K562 (cell line): ENCODE measurements around the gene VGLL4. TPM values are rescaled to one million over a fixed set of nuclear protein-coding genes. Genes with fewer than 3 reads are reported as not detected.

Experiments
- ATAC-seq: fragments of 200-7000 bp; cut with Tn5 transposase; 3 replicates; pipeline ENCODE4 v1.9.1; 2020; ENCODE audit warnings: moderate library complexity
- BruUV-seq: library from RNA; stranded (reverse); fragments of 400-500 nt; replicated peaks from 2 replicates; lab custom pipeline; 2021; lab: Mats Ljungman, UMichigan
- CTCF ChIA-PET: fragments of 300-600 bp; formaldehyde crosslinking; extraction: SDS; loops from one replicate; lab custom pipeline; 2021; ENCODE audit warnings: low intra/inter-chr PET ratio; lab: Yijun Ruan, JAX
- POLR2A ChIA-PET: fragments of 300-600, 350-650 bp; sonication (Branson Sonifier 250); formaldehyde crosslinking; extraction: SDS; loops from one replicate; lab custom pipeline; 2021; ENCODE audit warnings: antibody characterized with exemption, inconsistent platforms; lab: Yijun Ruan, JAX
- DNase-seq, 4 experiments: peaks; one replicate each; pipeline versions ENCODE4 v3.0.0 to v3.0.0-alpha.2; 2011 to 2018; ENCODE audit warnings: low spot score in 3 of 4, mixed read lengths in 3 of 4; ENCODE audit errors: extremely low read depth in 1 of 4
- FAIRE-seq: peaks from 2 replicates; lab custom pipeline; 2011; peaks lifted over from hg19 to GRCh38; lab: Jason Lieb, UNC
- H2AFZ ChIP-seq: 2 replicates; pipeline ENCODE4 v1.6.0; 2011; ENCODE audit warnings: low read depth, low read length, control low read depth, inconsistent platforms
- H3K27ac ChIP-seq: fragments of 200-600 bp; 3 replicates; pipeline ENCODE4 v1.8.0; 2011; ENCODE audit warnings: low read depth, mild to moderate bottlenecking, control low read depth, inconsistent platforms, low read length, moderate library complexity, mixed read lengths; ENCODE audit errors: extremely low read depth
- H3K27me3 ChIP-seq, 2 experiments: fragments of 300-600 bp in 1 of 2; 2 replicates in 1 of 2; 3 replicates in 1 of 2; pipeline versions ENCODE4 v1.6.0 to v1.8.0; 2011; ENCODE audit warnings: inconsistent platforms in 2 of 2, low read length in 2 of 2, mild to moderate bottlenecking in 1 of 2, mixed read lengths in 1 of 2, moderate library complexity in 1 of 2; ENCODE audit not compliant: control insufficient read depth in 2 of 2, insufficient read depth in 2 of 2
- H3K36me3 ChIP-seq: fragments of 300-600 bp; 3 replicates; pipeline ENCODE4 v1.8.0; 2011; ENCODE audit warnings: mild to moderate bottlenecking, low read length, inconsistent platforms; ENCODE audit not compliant: control insufficient read depth, insufficient read depth
- H3K4me1 ChIP-seq, 2 experiments: fragments of 200-600 bp in 1 of 2; replicated peaks in 1 of 2; 2 replicates in 1 of 2; 3 replicates in 1 of 2; pipeline versions ENCODE4 v1.5.1 to v1.8.0; 2011; ENCODE audit warnings: inconsistent platforms in 2 of 2, low read length in 2 of 2, mild to moderate bottlenecking in 1 of 2, mixed read lengths in 1 of 2, moderate library complexity in 1 of 2; ENCODE audit not compliant: control insufficient read depth in 2 of 2, insufficient read depth in 2 of 2
- H3K4me2 ChIP-seq: 2 replicates; pipeline ENCODE4 v1.6.1; 2011; ENCODE audit warnings: low read length, control low read depth, inconsistent platforms, mixed read lengths; ENCODE audit not compliant: insufficient read depth
- H3K4me3 ChIP-seq: fragments of 200-600 bp; sonication (generic), shearing (Covaris generic); 2 replicates; pipeline ENCODE4 v1.5.1; 2016; ENCODE audit warnings: control low read depth, inconsistent platforms
- H3K79me2 ChIP-seq: fragments of 200-600 bp; 3 replicates; pipeline ENCODE4 v1.8.0; 2011; ENCODE audit warnings: low read length, inconsistent platforms; ENCODE audit not compliant: control insufficient read depth, insufficient read depth
- H3K9ac ChIP-seq, 2 experiments: 2 replicates each; pipeline versions ENCODE4 v1.6.0 to v1.6.1; 2011; ENCODE audit warnings: low read depth in 2 of 2, low read length in 2 of 2, control low read depth in 1 of 2, inconsistent platforms in 1 of 2, mild to moderate bottlenecking in 1 of 2, mixed read lengths in 1 of 2; ENCODE audit not compliant: insufficient read depth in 1 of 2
- H3K9me1 ChIP-seq: one replicate; pipeline ENCODE4 v1.6.0; 2011; ENCODE audit warnings: inconsistent platforms, mild to moderate bottlenecking, low read length, moderate library complexity; ENCODE audit not compliant: control insufficient read depth, insufficient read depth
- H3K9me3 ChIP-seq: replicated peaks from 2 replicates; pipeline ENCODE4 v1.5.1; 2011; ENCODE audit warnings: low read depth, low read length, inconsistent platforms; ENCODE audit not compliant: control insufficient read depth, insufficient read depth
- H4K20me1 ChIP-seq: replicated peaks from 2 replicates; pipeline ENCODE4 v1.6.1; 2011; ENCODE audit warnings: low read length, inconsistent platforms, mixed read lengths; ENCODE audit not compliant: control insufficient read depth, insufficient read depth
- ETV1 ChIP-seq: fragments of 450-650 bp; conservative IDR thresholded peaks from 2 replicates; pipeline ENCODE4 v1.6.1; 2016; ENCODE audit warnings: missing genetic modification characterization, control low read depth, low read depth, missing compliant biosample characterization
- EZH2 ChIP-seq: IDR thresholded peaks from 2 replicates; pipeline ENCODE4 v1.6.1; 2012; ENCODE audit warnings: low read depth, mild to moderate bottlenecking, inconsistent platforms, low read length, borderline replicate concordance
- GABPA ChIP-seq: fragments of 200-800 bp; sonication (Bioruptor generic); conservative IDR thresholded peaks from 2 replicates; pipeline ENCODE4 v1.6.1; 2016; ENCODE audit warnings: low read depth, missing genetic modification characterization, missing compliant biosample characterization
- MAFK ChIP-seq: IDR thresholded peaks from 2 replicates; pipeline ENCODE4 v1.6.1; 2011; ENCODE audit warnings: low read length, improper control_type of control experiment
- MCM2 ChIP-seq: fragments of 450-650 bp; IDR thresholded peaks from 2 replicates; pipeline ENCODE4 v1.6.1; 2017; ENCODE audit warnings: low read depth, mild to moderate bottlenecking
- NFIC ChIP-seq: fragments of 450-650 bp; IDR thresholded peaks from 2 replicates; pipeline ENCODE4 v1.6.1; 2017; ENCODE audit warnings: mild to moderate bottlenecking, inconsistent platforms
- NR4A1 ChIP-seq, 2 experiments: fragments of 250-450 bp in 1 of 2; fragments of 450-650 bp in 1 of 2; sonication (Bioruptor Pico) in 1 of 2; IDR thresholded peaks; 2 replicates each; pipeline versions ENCODE4 v1.4.0 to v1.6.1; 2016 to 2020; ENCODE audit warnings: mild to moderate bottlenecking in 2 of 2, missing compliant biosample characterization in 1 of 2, missing genetic modification characterization in 1 of 2, moderate library complexity in 1 of 2
- PURB ChIP-seq: sonication (generic); formaldehyde crosslinking; IDR thresholded peaks from 2 replicates; pipeline ENCODE4 v1.9.0; 2021; ENCODE audit warnings: low read depth, mild to moderate bottlenecking, missing genetic modification reagents
- RBM34 ChIP-seq: fragments of 200-400 bp; formaldehyde crosslinking; IDR thresholded peaks from 2 replicates; pipeline ENCODE4 v1.6.1; 2018; ENCODE audit warnings: low read length, borderline replicate concordance; ENCODE audit not compliant: insufficient read depth
- RHOXF2B ChIP-seq: fragments of 250-450 bp; sonication (Bioruptor Pico); conservative IDR thresholded peaks from 2 replicates; pipeline ENCODE4 v1.5.1; 2021
- RNF2 ChIP-seq: sonication (generic); IDR thresholded peaks from 2 replicates; pipeline ENCODE4 v1.6.1; 2016
- SAP30 ChIP-seq: fragments of 200-600 bp; sonication (generic); IDR thresholded peaks from 2 replicates; pipeline ENCODE4 v1.6.1; 2012; ENCODE audit warnings: borderline replicate concordance, low read depth, mild to moderate bottlenecking, moderate library complexity, low read length, control low read depth, inconsistent platforms; ENCODE audit not compliant: insufficient read depth, poor library complexity, severe bottlenecking
- SMARCE1 ChIP-seq: fragments of 450-650 bp; IDR thresholded peaks from 2 replicates; pipeline ENCODE4 v1.7.1; 2016; ENCODE audit warnings: mild to moderate bottlenecking
- TEAD4 ChIP-seq, 2 experiments: sonication (generic) in 1 of 2; formaldehyde crosslinking in 1 of 2; IDR thresholded peaks; 2 replicates each; pipeline versions ENCODE4 v1.6.1 to v1.8.0; 2012 to 2022; ENCODE audit warnings: borderline replicate concordance in 1 of 2, inconsistent platforms in 1 of 2, low read length in 1 of 2, mild to moderate bottlenecking in 1 of 2, missing genetic modification reagents in 1 of 2
- ZBTB5 ChIP-seq: fragments of 450-650 bp; IDR thresholded peaks from 2 replicates; pipeline ENCODE4 v1.6.1; 2017; ENCODE audit warnings: antibody characterized with exemption
- ZKSCAN1 ChIP-seq: fragments of 150-350 bp; IDR thresholded peaks from 2 replicates; pipeline ENCODE4 v1.6.1; 2016; ENCODE audit warnings: low read depth, low read length
- ZNF584 ChIP-seq: fragments of 200-800 bp; sonication (Bioruptor generic); IDR thresholded peaks from 2 replicates; pipeline ENCODE4 v1.6.1; 2016; ENCODE audit warnings: low read depth, mild to moderate bottlenecking, missing genetic modification characterization, missing compliant biosample characterization
- ZNF639 ChIP-seq, 2 experiments: fragments of 200-800 bp in 1 of 2; sonication (Bioruptor generic) in 1 of 2; sonication (generic) in 1 of 2; formaldehyde crosslinking in 1 of 2; IDR thresholded peaks in 1 of 2; conservative IDR thresholded peaks in 1 of 2; 2 replicates each; pipeline versions ENCODE4 v1.5.0 to v1.6.1; 2016 to 2020; ENCODE audit warnings: missing compliant biosample characterization in 1 of 2, missing genetic modification characterization in 1 of 2, missing genetic modification reagents in 1 of 2
- ZSCAN32 ChIP-seq: fragments of 450-650 bp; formaldehyde crosslinking; IDR thresholded peaks from 2 replicates; pipeline ENCODE4 v1.4.0; 2020; ENCODE audit warnings: mild to moderate bottlenecking, moderate library complexity
- WGBS: fragments of 100-300 bp; shearing (Covaris generic); methylation state at CpG from one replicate; pipeline ENCODE4 v1.1.6; 2016; ENCODE audit warnings: low coverage, mixed read lengths; ENCODE audit not compliant: insufficient coverage; ENCODE audit errors: missing lambda C conversion rate; 5-methylcytosine and 5-hydroxymethylcytosine counted together
- in situ Hi-C: fragments of 300-500 bp; cut with MboI; formaldehyde crosslinking; loops from 4 replicates; pipeline ENCODE4 v1.15.0; 2018; ENCODE audit warnings: inconsistent platforms, mixed read lengths
- intact Hi-C: fragments of 100-400 bp; cut with micrococcal nuclease; formaldehyde crosslinking; loops from 2 replicates; pipeline ENCODE4 v1.14.2; 2022
- polyA plus RNA-seq, 8 experiments: library from polyadenylated mRNA; depleted of rRNA in 4 of 8; stranded (reverse) in 5 of 8; unstranded in 3 of 8; fragments of >200 nt; fragmentation: Nextera tagmentation in 2 of 8; fragmentation: Illumina TruSeq in 1 of 8; extraction: Ambion mirVana in 2 of 8; extraction: Trizol in 1 of 8; gene quantifications; 2 replicates each; pipeline versions ENCODE4 v1.2.1 to v1.2.3, GENCODE V29; 2011 to 2014; ENCODE audit warnings: inconsistent platforms in 1 of 8, missing spikeins in 1 of 8
- total RNA-seq, 7 experiments: library from RNA; depleted of rRNA in 6 of 7; stranded (reverse); fragments of >200 nt in 6 of 7; fragmentation: Illumina TruSeq in 2 of 7; extraction: Trizol in 2 of 7; gene quantifications; 2 replicates each; pipeline versions ENCODE4 v1.2.1 to v1.2.3, GENCODE V29; 2011 to 2021; ENCODE audit warnings: low replicate concordance in 1 of 7

Gene VGLL4
- total and polyA plus RNA-seq, 9 of the 15 experiments (the other 6 are each of a cell fraction or from before 2014, with no cell fraction given), result 0.27 to 10.9 (median 8.6) TPM

DNA sequence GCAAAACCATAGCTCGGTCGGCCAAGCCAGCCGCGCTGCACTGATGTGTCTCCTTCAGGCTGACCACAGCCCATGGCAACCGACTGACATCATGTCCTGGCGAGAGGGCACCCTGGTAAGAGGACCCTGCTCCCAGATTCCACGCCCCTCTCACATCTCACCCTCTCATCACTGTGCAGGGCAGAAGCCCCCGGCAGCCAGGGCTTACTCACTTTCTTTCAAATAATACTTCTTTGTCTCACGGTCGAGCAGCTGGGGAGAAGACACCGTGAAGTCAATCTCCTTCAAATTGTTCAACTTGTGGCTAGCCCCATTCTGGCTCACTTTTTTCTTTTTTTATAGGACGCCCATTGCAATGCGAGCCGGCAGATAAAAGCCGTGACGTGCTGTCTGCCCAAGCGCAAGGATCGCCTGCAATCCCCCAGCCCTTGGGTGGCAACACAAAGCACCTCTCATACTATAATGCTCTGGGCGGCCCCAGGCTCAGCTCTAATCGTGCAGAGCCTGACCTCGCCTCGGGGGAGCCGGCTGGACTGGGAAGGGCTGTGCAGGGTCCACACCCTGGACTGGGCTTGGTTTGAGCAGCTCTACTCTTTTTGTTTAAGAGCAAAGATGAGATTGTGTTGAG, 33.6 kb downstream of the VGLL4 start:
- BruUV-seq, result no TSS peak
- no peaks in the 10 kb centered on the region for H3K9me3 ChIP-seq
- H4K20me1 ChIP-seq, result peaks cover 23% of the 10 kb centered on the region; the same call in 1 of the 2 replicates
- H3K9me1 ChIP-seq, result no peaks in the 10 kb centered on the region
- WGBS, result 42% methylated on average over 23 of the region's 23 CpGs
- TF ChIP-seq GABPA (tag) (no peak), EZH2 (no peak), PURB (CRISPR knock-in tag) (no peak), RHOXF2B (CRISPR knock-in tag) (no peak), RBM34 (no peak), ZBTB5 (no peak), ETV1 (tag) (no peak), ZKSCAN1 (no peak), ZSCAN32 (CRISPR knock-in tag) (no peak), TEAD4 (IDR thresholded peaks at IDR 0.05; ENCODE audit: low read length) (no peak), TEAD4 (CRISPR knock-in tag; IDR thresholded peaks at IDR 0.05; ENCODE audit: borderline replicate concordance) (no peak), MAFK (no peak), ZNF639 (CRISPR knock-in tag; conservative IDR thresholded peaks at IDR 0.05 in 1 of 2, IDR thresholded peaks at IDR 0.05 in 1 of 2) (no peak), SMARCE1 (no peak), ZNF584 (CRISPR knock-in tag) (no peak), SAP30 (no peak), NFIC (no peak), NR4A1 (CRISPR knock-in tag; IDR thresholded peaks at IDR 0.05) (no peak), NR4A1 (tag; IDR thresholded peaks at IDR 0.05) (no peak), RNF2 (no peak), MCM2 (no peak)
- H3K27ac ChIP-seq, result no peak overlapping the region
- H3K9ac ChIP-seq, result no peak overlapping the region
- in situ Hi-C loops (no loop called here), intact Hi-C loops (no loop called here)
- no peak overlapping the region for H3K4me2 ChIP-seq
- no peaks in the 10 kb centered on the region for H3K36me3 ChIP-seq
- ATAC-seq (peak; percentile 49; the same call in 1 of the 3 replicates), FAIRE-seq (no peak), DNase-seq (no peak)
- H2AFZ ChIP-seq, result no peak overlapping the region
- ChIA-PET POLR2A (interaction anchor here (1.3 kb wide), 1 partner anchor 15 kb away, joined by 3 read pairs; no protein-coding TSS in a partner anchor), CTCF (no interaction called here)
- peaks cover 4% of the 10 kb centered on the region; the same call in 1 of the 3 replicates for H3K79me2 ChIP-seq
- peaks cover 0 to 32% of the 10 kb centered on the region in 2 experiments; a peak in 2 of 5 replicates for H3K27me3 ChIP-seq
- peaks cover 0 to 6% of the 10 kb centered on the region in 2 experiments; a peak in 3 of 5 replicates for H3K4me1 ChIP-seq
- no peak overlapping the region for H3K4me3 ChIP-seq
